ENCODE data around the gene RCL1. TPM values are rescaled to one million over a fixed set of nuclear protein-coding genes. Genes with fewer than 3 reads are reported as not detected.
"Not testable (repeated sequence)": the region's sequence is repeated elsewhere in the genome, so short reads cannot be mapped to it uniquely, and the experiment has no call there.

Gene RCL1
- total RNA-seq, 5 donors from 2014 or later (not counting 1 experiment from before 2014, with no cell fraction given), result 22.0 to 38.7 (median 24.2) TPM

- H3K36me3 Mint-ChIP-seq; DNase-seq; H3K9me3 Mint-ChIP-seq; H3K4me3 Mint-ChIP-seq; H3K27me3 Mint-ChIP-seq; H3K27ac ChIP-seq (ENCODE audit: low read length); H3K27me3 ChIP-seq (replicated peaks in 1 of 2; ENCODE audit: control insufficient read depth in 2 of 2, extremely low read depth in 1 of 2, insufficient read depth in 2 of 2, low read length in 1 of 2); H3K9me3 ChIP-seq; H3K4me3 ChIP-seq (ENCODE audit: control insufficient read depth in 1 of 2, extremely low read depth in 1 of 2, low read length in 1 of 2); H3K4me1 Mint-ChIP-seq; H3K36me3 ChIP-seq (ENCODE audit: control insufficient read depth in 2 of 2, extremely low read depth in 1 of 2, insufficient read depth in 1 of 2, low read length in 1 of 2); ATAC-seq (replicated peaks in 1 of 4); H3K27ac Mint-ChIP-seq; H3K4me1 ChIP-seq (ENCODE audit: control insufficient read depth in 1 of 2, extremely low read depth in 1 of 2, insufficient read depth in 2 of 2, low read length in 2 of 2): not testable (repeated sequence)
- ChIA-PET POLR2A (interaction anchor here in 1 of 2 donors (0.6 to 0.7 kb wide), 2 partner anchors 67 to 190 kb away, joined by 3 to 7 read pairs; no protein-coding TSS in a partner anchor), CTCF (interaction anchor here in 1 of 2 donors (1.1 kb wide), 1 partner anchor 11 kb away, joined by 3 read pairs; no protein-coding TSS in a partner anchor)
- no CpG with 5 or more reads among the region's 2 CpGs for WGBS (ENCODE audit: insufficient coverage)
Measured at GRCh38 chr9:4774958-4775357, 17.8 kb upstream of the RCL1 start.

- H3K27ac Mint-ChIP-seq, result no peak overlapping the region
- ChIA-PET POLR2A (no interaction called here), CTCF (interaction anchor here (1.0 to 1.7 kb wide), 2 partner anchors 11 to 17 kb away, joined by 3 to 7 read pairs; no protein-coding TSS in a partner anchor)
- Histone ChIP-seq H3K27me3 (replicated peaks in 1 of 2; ENCODE audit: control insufficient read depth in 2 of 2, extremely low read depth in 1 of 2, insufficient read depth in 2 of 2, low read length in 1 of 2) (peaks cover 0 to 25% of the 10 kb centered on the region in 2 experiments), H3K4me3 (ENCODE audit: control insufficient read depth in 1 of 2, extremely low read depth in 1 of 2, low read length in 1 of 2) (no peak overlapping the region), H3K36me3 (ENCODE audit: control insufficient read depth in 2 of 2, extremely low read depth in 1 of 2, insufficient read depth in 1 of 2, low read length in 1 of 2) (no peaks in the 10 kb centered on the region), H3K27ac (ENCODE audit: low read length) (no peak overlapping the region), H3K9me3 (no peaks in the 10 kb centered on the region), H3K4me1 (ENCODE audit: control insufficient read depth in 1 of 2, extremely low read depth in 1 of 2, insufficient read depth in 2 of 2, low read length in 2 of 2) (no peaks in the 10 kb centered on the region)
- ATAC-seq (replicated peaks in 1 of 4), result no peak
- H3K36me3 Mint-ChIP-seq, result no peaks in the 10 kb centered on the region
- no peaks in the 10 kb centered on the region for H3K4me1 Mint-ChIP-seq
- H3K27me3 Mint-ChIP-seq, result peaks cover 12 to 18% of the 10 kb centered on the region in 2 donors
- no peak for DNase-seq
- H3K4me3 Mint-ChIP-seq, result no peak overlapping the region
- H3K9me3 Mint-ChIP-seq, result no peaks in the 10 kb centered on the region
- WGBS (ENCODE audit: insufficient coverage), result 100% methylated on average over 1 of the region's 1 CpG
Measured at GRCh38 chr9:4780651-4781050, 12.1 kb upstream of the RCL1 start.

GRCh38 chr9:4781408-4781807, 11.3 kb upstream of the RCL1 start:
- Histone ChIP-seq H3K9me3 (no peaks in the 10 kb centered on the region), H3K36me3 (ENCODE audit: control insufficient read depth in 2 of 2, extremely low read depth in 1 of 2, insufficient read depth in 1 of 2, low read length in 1 of 2) (no peaks in the 10 kb centered on the region), H3K4me3 (ENCODE audit: control insufficient read depth in 1 of 2, extremely low read depth in 1 of 2, low read length in 1 of 2) (no peak overlapping the region), H3K27ac (ENCODE audit: low read length) (no peak overlapping the region), H3K4me1 (ENCODE audit: control insufficient read depth in 1 of 2, extremely low read depth in 1 of 2, insufficient read depth in 2 of 2, low read length in 2 of 2) (no peaks in the 10 kb centered on the region), H3K27me3 (replicated peaks in 1 of 2; ENCODE audit: control insufficient read depth in 2 of 2, extremely low read depth in 1 of 2, insufficient read depth in 2 of 2, low read length in 1 of 2) (peaks cover 0 to 29% of the 10 kb centered on the region in 2 experiments)
- CTCF ChIA-PET, result interaction anchor here (0.8 to 1.4 kb wide), 3 partner anchors 18 to 22 kb away, joined by 7 to 9 read pairs (median 8); no protein-coding TSS in a partner anchor
- ATAC-seq (replicated peaks in 1 of 4) (no peak), DNase-seq (no peak)
- 78% methylated on average over 2 of the region's 2 CpGs for WGBS (ENCODE audit: insufficient coverage)
- no peak overlapping the region for H3K27ac Mint-ChIP-seq
- H3K4me3 Mint-ChIP-seq, result no peak overlapping the region
- H3K36me3 Mint-ChIP-seq, result no peaks in the 10 kb centered on the region
- H3K4me1 Mint-ChIP-seq, result no peaks in the 10 kb centered on the region
- POLR2A ChIA-PET, result no interaction called here
- no peaks in the 10 kb centered on the region for H3K9me3 Mint-ChIP-seq
- peaks cover 12 to 18% of the 10 kb centered on the region in 2 donors for H3K27me3 Mint-ChIP-seq

GRCh38 chr9:4783191-4783590, 9.6 kb upstream of the RCL1 start:
- not testable (repeated sequence) for H3K4me3 ChIP-seq (ENCODE audit: control insufficient read depth in 1 of 2, extremely low read depth in 1 of 2, low read length in 1 of 2); H3K4me1 Mint-ChIP-seq; H3K27ac Mint-ChIP-seq; DNase-seq; H3K36me3 Mint-ChIP-seq; H3K36me3 ChIP-seq (ENCODE audit: control insufficient read depth in 2 of 2, extremely low read depth in 1 of 2, insufficient read depth in 1 of 2, low read length in 1 of 2); H3K27ac ChIP-seq (ENCODE audit: low read length); ATAC-seq (replicated peaks in 1 of 4); H3K9me3 ChIP-seq; H3K4me1 ChIP-seq (ENCODE audit: control insufficient read depth in 1 of 2, extremely low read depth in 1 of 2, insufficient read depth in 2 of 2, low read length in 2 of 2); H3K9me3 Mint-ChIP-seq; H3K4me3 Mint-ChIP-seq
- ChIA-PET CTCF (interaction anchor here in 1 of 2 donors (0.6 to 1.9 kb wide), 2 partner anchors 23 to 1741 kb away, joined by 3 to 5 read pairs; no protein-coding TSS in a partner anchor), POLR2A (interaction anchor here (0.7 to 1.0 kb wide), 2 partner anchors 24 to 78 kb away, joined by 3 read pairs; no protein-coding TSS in a partner anchor)
- 92% methylated on average over 3 of the region's 4 CpGs for WGBS (ENCODE audit: insufficient coverage)
- peaks cover 0 to 26% of the 10 kb centered on the region in 2 experiments for H3K27me3 ChIP-seq (replicated peaks in 1 of 2; ENCODE audit: control insufficient read depth in 2 of 2, extremely low read depth in 1 of 2, insufficient read depth in 2 of 2, low read length in 1 of 2)
- peaks cover 12 to 18% of the 10 kb centered on the region in 2 donors for H3K27me3 Mint-ChIP-seq

GRCh38 chr9:4784403-4784802, 8.3 kb upstream of the RCL1 start:
- ChIA-PET CTCF (interaction anchor here in 1 of 2 donors (1.9 kb wide), 1 partner anchor 24 kb away, joined by 5 read pairs; no protein-coding TSS in a partner anchor), POLR2A (interaction anchor here in 1 of 2 donors (1.0 kb wide), 1 partner anchor 25 kb away, joined by 3 read pairs; no protein-coding TSS in a partner anchor)
- Mint-ChIP-seq H3K36me3 (no peaks in the 10 kb centered on the region), H3K4me1 (no peaks in the 10 kb centered on the region), H3K27ac (no peak overlapping the region), H3K9me3 (no peaks in the 10 kb centered on the region), H3K27me3 (peaks cover 12 to 18% of the 10 kb centered on the region in 2 donors), H3K4me3 (no peak overlapping the region)
- H3K36me3 ChIP-seq (ENCODE audit: control insufficient read depth in 2 of 2, extremely low read depth in 1 of 2, insufficient read depth in 1 of 2, low read length in 1 of 2), result no peaks in the 10 kb centered on the region
- peaks cover 0 to 27% of the 10 kb centered on the region in 2 experiments for H3K27me3 ChIP-seq (replicated peaks in 1 of 2; ENCODE audit: control insufficient read depth in 2 of 2, extremely low read depth in 1 of 2, insufficient read depth in 2 of 2, low read length in 1 of 2)
- H3K9me3 ChIP-seq, result no peaks in the 10 kb centered on the region
- ATAC-seq (replicated peaks in 1 of 4) (no peak), DNase-seq (no peak)
- no peaks in the 10 kb centered on the region for H3K4me1 ChIP-seq (ENCODE audit: control insufficient read depth in 1 of 2, extremely low read depth in 1 of 2, insufficient read depth in 2 of 2, low read length in 2 of 2)
- no peak overlapping the region for H3K27ac ChIP-seq (ENCODE audit: low read length)
- WGBS (ENCODE audit: insufficient coverage), result no CpG with 5 or more reads among the region's 2 CpGs
- H3K4me3 ChIP-seq (ENCODE audit: control insufficient read depth in 1 of 2, extremely low read depth in 1 of 2, low read length in 1 of 2), result no peak overlapping the region

- no peaks in the 10 kb centered on the region for H3K36me3 Mint-ChIP-seq
- peaks cover 0 to 2% of the 10 kb centered on the region in 2 experiments for H3K4me1 ChIP-seq (ENCODE audit: control insufficient read depth in 1 of 2, extremely low read depth in 1 of 2, insufficient read depth in 2 of 2, low read length in 2 of 2)
Measured at GRCh38 chr9:4786599-4786998, 6.1 kb upstream of the RCL1 start.

More at GRCh38 chr9:4786599-4786998, 6.1 kb upstream of the RCL1 start:
- WGBS (ENCODE audit: insufficient coverage), result 100% methylated on average over 1 of the region's 4 CpGs
- Mint-ChIP-seq H3K4me1 (peaks cover 5% of the 10 kb centered on the region in 3 donors), H3K9me3 (no peaks in the 10 kb centered on the region), H3K27me3 (peaks cover 7 to 14% of the 10 kb centered on the region in 2 donors), H3K4me3 (no peak overlapping the region), H3K27ac (no peak overlapping the region)
- ATAC-seq (replicated peaks in 1 of 4) (no peak), DNase-seq (no peak)
- H3K4me3 ChIP-seq (ENCODE audit: control insufficient read depth in 1 of 2, extremely low read depth in 1 of 2, low read length in 1 of 2), result no peak overlapping the region
- H3K36me3 ChIP-seq (ENCODE audit: control insufficient read depth in 2 of 2, extremely low read depth in 1 of 2, insufficient read depth in 1 of 2, low read length in 1 of 2), result no peaks in the 10 kb centered on the region
- ChIA-PET CTCF (interaction anchor here (0.6 to 1.6 kb wide), 3 partner anchors 10 to 201 kb away, joined by 3 to 4 read pairs (median 4); no protein-coding TSS in a partner anchor), POLR2A (no interaction called here)
- no peaks in the 10 kb centered on the region for H3K9me3 ChIP-seq
- H3K27me3 ChIP-seq (replicated peaks in 1 of 2; ENCODE audit: control insufficient read depth in 2 of 2, extremely low read depth in 1 of 2, insufficient read depth in 2 of 2, low read length in 1 of 2), result peaks cover 0 to 17% of the 10 kb centered on the region in 2 experiments
- H3K27ac ChIP-seq (ENCODE audit: low read length), result no peak overlapping the region
